RWPE1 (cell line): ENCODE measurements around the gene PTPRR.

ENCODE experiments used
- CTCF ChIA-PET: fragments of 350-600 bp; sonication (Branson Sonifier 250); formaldehyde crosslinking; extraction: SDS; loops from one replicate; lab custom pipeline; 2021; lab: Yijun Ruan, JAX
- POLR2A ChIA-PET: fragments of 400-600 bp; formaldehyde crosslinking; extraction: SDS; loops from one replicate; lab custom pipeline; 2020; ENCODE audit warnings: antibody characterized with exemption; ENCODE audit not compliant: low non-redundant PET; lab: Yijun Ruan, JAX
- DNase-seq: peaks from one replicate; pipeline ENCODE4 v3.0.0; 2012; ENCODE audit warnings: low spot score
- H3K27ac ChIP-seq: fragments of 450-650 bp; 2 replicates; pipeline ENCODE4 v1.5.1; 2017
- CTCF ChIP-seq: fragments of 450-650 bp; conservative IDR thresholded peaks from 2 replicates; pipeline ENCODE4 v1.5.1; 2017; ENCODE audit warnings: low read depth, mild to moderate bottlenecking

The PTPRR gene

GRCh38 chr12:70794131-70794530 lies 126.4 kb downstream of the PTPRR start:
- no peak overlapping the region for H3K27ac ChIP-seq
- ChIA-PET POLR2A (no interaction called here), CTCF (no interaction called here)
- DNase-seq: no peak
- TF ChIP-seq CTCF: no peak

GRCh38 chr12:70788774-70789173 lies 131.8 kb downstream of the PTPRR start:
- no peak for DNase-seq
- ChIA-PET CTCF (no interaction called here), POLR2A (no interaction called here)
- TF ChIP-seq CTCF: no peak
- no peak overlapping the region for H3K27ac ChIP-seq

- no peak for DNase-seq
- no peak for TF ChIP-seq CTCF
- ChIA-PET POLR2A (no interaction called here), CTCF (no interaction called here)
- H3K27ac ChIP-seq: no peak overlapping the region
Measured at GRCh38 chr12:70787612-70788011, 132.9 kb downstream of the PTPRR start.

- no peak overlapping the region for H3K27ac ChIP-seq
- CTCF ChIA-PET: interaction anchor here (0.6 kb wide), 1 partner anchor 13 kb away, joined by 3 read pairs; no protein-coding TSS in a partner anchor
- POLR2A ChIA-PET: no interaction called here
- DNase-seq: no peak
- TF ChIP-seq CTCF: no peak
Measured at GRCh38 chr12:70785896-70786295, 134.6 kb downstream of the PTPRR start.

- no peak overlapping the region for H3K27ac ChIP-seq
- POLR2A ChIA-PET: no interaction called here
- DNase-seq: no peak
- CTCF ChIA-PET: interaction anchor here (0.6 kb wide), 1 partner anchor 277 kb away, joined by 5 read pairs; no protein-coding TSS in a partner anchor
- no peak for TF ChIP-seq CTCF
Measured at GRCh38 chr12:70784042-70784668, 136.4 kb downstream of the PTPRR start.

- no peak for TF ChIP-seq CTCF
- CTCF ChIA-PET: no interaction called here
- no peak for DNase-seq
- POLR2A ChIA-PET: no interaction called here
- no peak overlapping the region for H3K27ac ChIP-seq
Measured at GRCh38 chr12:70783455-70783854, 137.1 kb downstream of the PTPRR start.
